Measurements from ENCODE around the gene EZR. TPM values are rescaled to one million over a fixed set of nuclear protein-coding genes. Genes with fewer than 3 reads are reported as not detected.

The EZR gene
- total and polyA plus RNA-seq, 2 donors (not counting 1 experiment from before 2014, with no cell fraction given) = 227 to 945 TPM

GRCh38 chr6:158799051-158799792 lies 19.9 kb downstream of the EZR start:
- Histone ChIP-seq H3K4me3 (ENCODE audit: control extremely low read depth in 1 of 5, extremely low read depth in 1 of 5, insufficient read depth in 1 of 5, low read depth in 2 of 5, low read length in 4 of 5) (peak overlapping the region in 1 of 5 experiments; percentile 12), H3K9me3 (ENCODE audit: control extremely low read depth in 1 of 3, control insufficient read depth in 2 of 3, insufficient read depth in 1 of 3, low read length in 2 of 3) (peaks cover 0 to 5% (median 0%) of the 10 kb centered on the region in 3 donors), H3K4me1 (ENCODE audit: control insufficient read depth in 2 of 2, insufficient read depth in 2 of 2, low read length in 2 of 2) (peaks cover 94% of the 10 kb centered on the region in 2 donors), H3K27me3 (replicated peaks in 1 of 4; ENCODE audit: control extremely low read depth in 1 of 4, control insufficient read depth in 3 of 4, insufficient read depth in 4 of 4, low read length in 3 of 4) (no peaks in the 10 kb centered on the region), H2AFZ (ENCODE audit: insufficient read depth, low read depth, low read length, poor library complexity, severe bottlenecking) (no peak overlapping the region), H3K27ac (ENCODE audit: low read length in 2 of 2) (peak overlapping the region; percentile 26 to 42), H4K20me1 (ENCODE audit: control insufficient read depth, insufficient read depth, low read length, poor library complexity, severe bottlenecking) (peaks cover 79% of the 10 kb centered on the region), H3K36me3 (replicated peaks in 1 of 2; ENCODE audit: control extremely low read depth in 1 of 2, control insufficient read depth in 1 of 2, extremely low read depth in 1 of 2, insufficient read depth in 2 of 2, low read length in 1 of 2) (peaks cover 8 to 47% of the 10 kb centered on the region in 2 experiments), H3K9ac (ENCODE audit: low read length) (peak overlapping the region; percentile 11), H3K4me2 (replicated peaks; ENCODE audit: low read depth, low read length, poor library complexity, severe bottlenecking) (peak overlapping the region; percentile 50), H3K79me2 (ENCODE audit: control insufficient read depth, insufficient read depth, low read length) (peaks cover 98% of the 10 kb centered on the region)
- POLR2A ChIA-PET = interaction anchor here (0.6 to 1.6 kb wide), 8 partner anchors 8 to 172 kb away, joined by 3 to 9 read pairs (median 4); partner anchors contain the start of gene EZR
- WGBS (ENCODE audit: insufficient coverage) = 66% methylated on average over 7 of the region's 11 CpGs
- DNase-seq (no peak), ATAC-seq (ENCODE audit: low read depth) (no peak)
- intact Hi-C loops (cut with micrococcal nuclease) = loop anchor here (1.0 to 5.0 kb wide), 3 partner anchors 10 to 82 kb away; no protein-coding TSS in a partner anchor
- no peak for TF ChIP-seq CTCF (IDR thresholded peaks at IDR 0.05)
- no peaks in the 10 kb centered on the region for H3K9me3 Mint-ChIP-seq (ENCODE audit: insufficient read depth)
- peak overlapping the region; percentile 77 for H3K4me3 Mint-ChIP-seq
- peak overlapping the region; percentile 80 for H3K27ac Mint-ChIP-seq
- CTCF ChIA-PET = interaction anchor here (0.6 to 8.1 kb wide), 14 partner anchors 9 to 305 kb away, joined by 3 to 79 read pairs (median 4); no protein-coding TSS in a partner anchor
- no peaks in the 10 kb centered on the region for H3K27me3 Mint-ChIP-seq
- H3K4me1 Mint-ChIP-seq = peaks cover 93% of the 10 kb centered on the region

- H3K4me1 Mint-ChIP-seq = peaks cover 94% of the 10 kb centered on the region
- CTCF ChIA-PET = interaction anchor here (0.6 to 8.1 kb wide), 11 partner anchors 9 to 306 kb away, joined by 3 to 79 read pairs (median 4); no protein-coding TSS in a partner anchor
These were observed 20.9 kb downstream of the EZR start for GRCh38 chr6:158798311-158798710.

More at GRCh38 chr6:158798311-158798710, 20.9 kb downstream of the EZR start:
- no peak for TF ChIP-seq EZH2 (IDR thresholded peaks at IDR 0.05; ENCODE audit: borderline replicate concordance, insufficient read depth, low read depth, low read length, poor library complexity, severe bottlenecking)
- TF ChIP-seq CTCF (IDR thresholded peaks at IDR 0.05) = no peak
- Histone ChIP-seq H3K27me3 (replicated peaks in 1 of 4; ENCODE audit: control extremely low read depth in 1 of 4, control insufficient read depth in 3 of 4, insufficient read depth in 4 of 4, low read length in 3 of 4) (no peaks in the 10 kb centered on the region), H3K36me3 (replicated peaks in 1 of 2; ENCODE audit: control extremely low read depth in 1 of 2, control insufficient read depth in 1 of 2, extremely low read depth in 1 of 2, insufficient read depth in 2 of 2, low read length in 1 of 2) (peaks cover 8 to 50% of the 10 kb centered on the region in 2 experiments), H3K9ac (ENCODE audit: low read length) (no peak overlapping the region), H3K4me3 (ENCODE audit: control extremely low read depth in 1 of 5, extremely low read depth in 1 of 5, insufficient read depth in 1 of 5, low read depth in 2 of 5, low read length in 4 of 5) (peak overlapping the region in 1 of 5 experiments; percentile 12), H4K20me1 (ENCODE audit: control insufficient read depth, insufficient read depth, low read length, poor library complexity, severe bottlenecking) (peaks cover 88% of the 10 kb centered on the region), H3K9me3 (ENCODE audit: control extremely low read depth in 1 of 3, control insufficient read depth in 2 of 3, insufficient read depth in 1 of 3, low read length in 2 of 3) (peaks cover 0 to 5% (median 0%) of the 10 kb centered on the region in 3 donors), H3K4me2 (replicated peaks; ENCODE audit: low read depth, low read length, poor library complexity, severe bottlenecking) (peak overlapping the region; percentile 50), H3K4me1 (ENCODE audit: control insufficient read depth in 2 of 2, insufficient read depth in 2 of 2, low read length in 2 of 2) (peaks cover 96% of the 10 kb centered on the region in 2 donors), H3K27ac (ENCODE audit: low read length in 2 of 2) (peak overlapping the region; percentile 26 to 56), H2AFZ (ENCODE audit: insufficient read depth, low read depth, low read length, poor library complexity, severe bottlenecking) (no peak overlapping the region), H3K79me2 (ENCODE audit: control insufficient read depth, insufficient read depth, low read length) (peaks cover 100% of the 10 kb centered on the region)
- Mint-ChIP-seq H3K4me3 (peak overlapping the region; percentile 77), H3K27ac (peak overlapping the region; percentile 63), H3K27me3 (no peaks in the 10 kb centered on the region), H3K9me3 (ENCODE audit: insufficient read depth) (no peaks in the 10 kb centered on the region)
- DNase-seq (peak; percentile 62), ATAC-seq (ENCODE audit: low read depth) (peak; percentile 72)
- POLR2A ChIA-PET = interaction anchor here (0.6 to 1.6 kb wide), 11 partner anchors 9 to 173 kb away, joined by 3 to 14 read pairs (median 5); no protein-coding TSS in a partner anchor
- WGBS (ENCODE audit: insufficient coverage) = 57% methylated on average over 2 of the region's 8 CpGs
- intact Hi-C loops (cut with micrococcal nuclease) = loop anchor here (5.0 kb wide), 2 partner anchors 36 to 81 kb away; no protein-coding TSS in a partner anchor
